GM18505 (cell line): ENCODE measurements around the gene ACOT9.
"Not testable (repeated sequence)": the region's sequence is repeated elsewhere in the genome, so short reads cannot be mapped to it uniquely, and the experiment has no call there.

Experiments used
- ATAC-seq: cut with Tn5 transposase; IDR thresholded peaks from one replicate; pipeline ENCODE4 v1.9.1; 2021; ENCODE audit not compliant: unreplicated experiment
- POLR2A ChIP-seq: IDR thresholded peaks from 4 replicates; pipeline ENCODE4 v1.6.1; 2011; ENCODE audit warnings: borderline replicate concordance; ENCODE audit not compliant: insufficient read depth, insufficient read length; ENCODE audit errors: extremely low read depth

ACOT9 gene

GRCh38 chrX:23782455-23782854, 39.4 kb upstream of the ACOT9 start:
- no peak for TF ChIP-seq POLR2A
- no peak for ATAC-seq

GRCh38 chrX:23779025-23779424, 35.9 kb upstream of the ACOT9 start:
- no peak for TF ChIP-seq POLR2A
- no peak for ATAC-seq

GRCh38 chrX:23776363-23776762, 33.3 kb upstream of the ACOT9 start:
- TF ChIP-seq POLR2A, result no peak
- no peak for ATAC-seq

GRCh38 chrX:23773601-23774175, 30.6 kb upstream of the ACOT9 start:
- ATAC-seq, result peak; percentile 82
- no peak for TF ChIP-seq POLR2A

GRCh38 chrX:23771086-23771485, 28.0 kb upstream of the ACOT9 start:
- not testable (repeated sequence) for ATAC-seq

- no peak for TF ChIP-seq POLR2A
- ATAC-seq, result no peak
These were observed 27.1 kb upstream of the ACOT9 start for GRCh38 chrX:23770142-23770541.

- ATAC-seq, result no peak
- no peak for TF ChIP-seq POLR2A
These were observed 23.8 kb upstream of the ACOT9 start for GRCh38 chrX:23766650-23767551.

- ATAC-seq, result no peak
- TF ChIP-seq POLR2A, result no peak
These were observed 22.8 kb upstream of the ACOT9 start for GRCh38 chrX:23765868-23766267.

- TF ChIP-seq POLR2A, result no peak
- no peak for ATAC-seq
These were observed 22.4 kb upstream of the ACOT9 start for GRCh38 chrX:23765449-23765848.

- no peak for ATAC-seq
- no peak for TF ChIP-seq POLR2A
These were observed 21.3 kb upstream of the ACOT9 start for GRCh38 chrX:23764188-23764984.

- no peak for ATAC-seq
- no peak for TF ChIP-seq POLR2A
These were observed 16.7 kb upstream of the ACOT9 start for GRCh38 chrX:23759821-23760220.

GRCh38 chrX:23756165-23756564, 13.1 kb upstream of the ACOT9 start:
- ATAC-seq, result peak; percentile 70

GRCh38 chrX:23754664-23755063, 11.6 kb upstream of the ACOT9 start:
- no peak for TF ChIP-seq POLR2A
- ATAC-seq, result no peak

More at GRCh38 chrX:23756165-23756564, 13.1 kb upstream of the ACOT9 start:
- TF ChIP-seq POLR2A, result no peak
